ENCODE measurements around the gene TOX4. TPM values are rescaled to one million over a fixed set of nuclear protein-coding genes. Genes with fewer than 3 reads are reported as not detected.

The TOX4 gene
- total and polyA plus RNA-seq, 2 of the 8 experiments (the other 6 are each of a cell fraction or from before 2014, with no cell fraction given) = 51.5 to 58.3 TPM

GRCh38 chr14:21506557-21506956, 29.6 kb downstream of the TOX4 start:
- POLR2A ChIA-PET (ENCODE audit: partially characterized antibody) = interaction anchor here (26.0 kb wide), 1 partner anchor 28 kb away, joined by 769 read pairs; the partner anchor contains the start of gene SALL2
- no peak overlapping the region for H2BK5ac ChIP-seq (ENCODE audit: low read depth, low read length)
- peaks cover 0 to 11% of the 10 kb centered on the region in 2 experiments for H4K20me1 ChIP-seq (replicated peaks in 1 of 2; ENCODE audit: control insufficient read depth in 1 of 2, insufficient read depth in 2 of 2, low read length in 2 of 2)
- no peak overlapping the region for H3K14ac ChIP-seq (ENCODE audit: insufficient read length)
- no peaks in the 10 kb centered on the region for H3K9me3 ChIP-seq (ENCODE audit: insufficient read depth in 2 of 2, low read depth in 1 of 2, low read length in 1 of 2)
- 81% methylated on average over 2 of the region's 2 CpGs; no CpG with 5 or more reads in 1 of the 2 experiments for WGBS, 2 experiments (ENCODE audit: extremely low coverage in 1 of 2, insufficient coverage in 1 of 2, insufficient read length in 1 of 2, insufficient replicate concordance in 2 of 2, low coverage in 1 of 2, low lambda C conversion rate in 2 of 2, missing lambda C conversion rate in 1 of 2)
- no peak overlapping the region for H3K4me3 ChIP-seq (ENCODE audit: extremely low read depth in 1 of 4, insufficient read depth in 2 of 4, low read depth in 3 of 4, low read length in 4 of 4)
- H2BK120ac ChIP-seq (replicated peaks; ENCODE audit: low read depth, low read length) = no peak overlapping the region
- CTCF ChIA-PET (ENCODE audit: partially characterized antibody) = no interaction called here
- H3K79me2 ChIP-seq (ENCODE audit: control insufficient read depth in 1 of 2, insufficient read depth in 2 of 2, low read length in 2 of 2) = peaks cover 15 to 76% of the 10 kb centered on the region in 2 experiments
- no peak overlapping the region for H3K4ac ChIP-seq (replicated peaks; ENCODE audit: insufficient read length, low read depth, low read length)
- no peak overlapping the region for H4K8ac ChIP-seq (ENCODE audit: extremely low read depth, insufficient read depth, low read length)
- H3K36me3 ChIP-seq (ENCODE audit: control insufficient read depth in 2 of 4, insufficient read depth in 4 of 4, low read length in 3 of 4) = peaks cover 18 to 52% (median 24%) of the 10 kb centered on the region in 4 experiments; a peak in 7 of 8 replicates
- no peak overlapping the region for H3K4me2 ChIP-seq (ENCODE audit: insufficient read depth in 1 of 2, low read depth in 2 of 2, low read length in 2 of 2)
- no peak overlapping the region for H2BK20ac ChIP-seq (ENCODE audit: low read length)
- H2BK15ac ChIP-seq (ENCODE audit: low read length) = no peak overlapping the region
- no peak overlapping the region for H3K27ac ChIP-seq (ENCODE audit: low read depth, low read length)
- H2BK12ac ChIP-seq (ENCODE audit: low read depth, low read length) = no peak overlapping the region
- 0 out of 2 replicates have a peak, but pooled peaks cover 5% of the 10 kb centered on the region for H3K79me1 ChIP-seq (ENCODE audit: low read depth, low read length)
- H3K27me3 ChIP-seq (replicated peaks in 1 of 4; ENCODE audit: control insufficient read depth in 3 of 4, extremely low read depth in 1 of 4, insufficient read depth in 3 of 4, low read length in 3 of 4) = no peaks in the 10 kb centered on the region
- TF ChIP-seq SP4 (IDR thresholded peaks at IDR 0.05; ENCODE audit: low read length) = no peak
- TF ChIP-seq GTF2F1 (IDR thresholded peaks at IDR 0.05; ENCODE audit: borderline replicate concordance, low read depth, low read length) = no peak
- no peak for TF ChIP-seq YY1 (IDR thresholded peaks at IDR 0.05; ENCODE audit: low read depth, low read length)
- no peak for TF ChIP-seq EZH2 (IDR thresholded peaks at IDR 0.05; ENCODE audit: low read depth, low read length, severe bottlenecking)
- TF ChIP-seq SRF (IDR thresholded peaks at IDR 0.05; ENCODE audit: low read depth, low read length) = no peak
- TF ChIP-seq CHD2 (IDR thresholded peaks at IDR 0.05; ENCODE audit: low read length) = no peak
- TF ChIP-seq SUZ12 (IDR thresholded peaks at IDR 0.05; ENCODE audit: low read length) = no peak
- no peak for TF ChIP-seq MAFK (IDR thresholded peaks at IDR 0.05; ENCODE audit: low read depth, low read length)
- no peak for TF ChIP-seq RAD21 (IDR thresholded peaks at IDR 0.05 in 1 of 2, conservative IDR thresholded peaks at IDR 0.05 in 1 of 2; ENCODE audit: low read depth in 2 of 2, low read length in 2 of 2)
- no peak for TF ChIP-seq SAP30 (IDR thresholded peaks at IDR 0.05; ENCODE audit: insufficient read depth, insufficient replicate concordance, low read length)
- no peak for TF ChIP-seq CBX8 (IDR thresholded peaks at IDR 0.05; ENCODE audit: borderline replicate concordance, low read depth, low read length)
- H3K23me2 ChIP-seq (ENCODE audit: low read depth, low read length) = peaks cover 2% of the 10 kb centered on the region; the same call in 1 of the 2 replicates
- H3K56ac ChIP-seq (replicated peaks; ENCODE audit: insufficient read length, low read depth, low read length) = no peak overlapping the region
- no peak overlapping the region for H3K9ac ChIP-seq (replicated peaks in 1 of 4; ENCODE audit: extremely low read depth in 1 of 4, low read depth in 3 of 4, low read length in 3 of 4)
- H4K5ac ChIP-seq (ENCODE audit: insufficient read length, low read depth, low read length) = no peak overlapping the region
- no peak overlapping the region for H3K23ac ChIP-seq (ENCODE audit: insufficient read length)
- no peak for FAIRE-seq
- H2AFZ ChIP-seq (ENCODE audit: low read length) = no peak overlapping the region
- DNase-seq (ENCODE audit: low read depth in 1 of 2, low spot score in 2 of 2) = peak in 1 of 2 experiments; percentile 17
- no peak overlapping the region for H3K18ac ChIP-seq (ENCODE audit: extremely low read depth, low read length)
- no peak overlapping the region for H4K91ac ChIP-seq (replicated peaks; ENCODE audit: insufficient read length, low read length)
- H2AK5ac ChIP-seq (ENCODE audit: low read depth, low read length) = no peak overlapping the region
- H3K4me1 ChIP-seq (replicated peaks in 1 of 4; ENCODE audit: control insufficient read depth in 3 of 4, insufficient read depth in 4 of 4, low read length in 3 of 4) = peaks cover 0 to 6% (median 2%) of the 10 kb centered on the region in 4 experiments; a peak in 4 of 7 replicates
